ENCODE data around the gene CACNA2D3. TPM values are rescaled to one million over a fixed set of nuclear protein-coding genes. Genes with fewer than 3 reads are reported as not detected.

Gene CACNA2D3
- total and polyA plus RNA-seq, 7 donors = 2.7 to 13.5 (median 9.0) TPM

- H3K36me3 ChIP-seq (ENCODE audit: insufficient read depth in 1 of 2, low read depth in 1 of 2) = no peaks in the 10 kb centered on the region
- H3K9me3 ChIP-seq = no peaks in the 10 kb centered on the region
- peaks cover 7% of the 10 kb centered on the region for H3K4me1 ChIP-seq
- 88 to 100% (median 88%) methylated on average over 1 of the region's 1 CpG for WGBS, 3 donors
- intact Hi-C loops (cut with DNase I) = no loop called here
- H3K4me3 ChIP-seq = no peak overlapping the region
- H3K27ac ChIP-seq = no peak overlapping the region
- DNase-seq (no peak), ATAC-seq (no peak)
- TF ChIP-seq CTCF (IDR thresholded peaks at IDR 0.05) = no peak
- H3K27me3 ChIP-seq (ENCODE audit: insufficient read depth in 3 of 3, low read length in 2 of 3) = no peaks in the 10 kb centered on the region
These were observed 92.5 kb downstream of the CACNA2D3 start for GRCh38 chr3:54214845-54215244.

DNA sequence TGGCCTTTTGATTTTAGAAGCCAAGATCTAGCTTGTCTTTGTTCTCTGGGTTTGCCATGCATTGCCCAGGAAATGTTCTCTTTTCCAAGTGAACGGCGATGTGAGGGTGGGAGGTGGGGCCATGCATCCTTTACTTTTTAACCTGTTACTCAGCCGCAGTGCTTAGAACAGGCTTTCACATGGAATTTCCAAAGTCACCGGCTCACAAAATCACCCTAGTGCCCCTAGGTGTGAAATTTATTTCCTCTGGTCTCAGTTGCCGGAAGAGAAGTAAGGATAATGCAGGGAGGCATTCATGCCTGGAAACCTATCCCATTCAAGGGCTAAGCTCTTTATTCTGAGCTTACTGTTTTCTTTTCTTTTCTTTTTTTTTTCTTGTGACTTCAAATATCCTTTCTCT is 93.2 kb downstream of the CACNA2D3 start:
- no peaks in the 10 kb centered on the region for H3K36me3 ChIP-seq (ENCODE audit: insufficient read depth in 1 of 2, low read depth in 1 of 2)
- no peaks in the 10 kb centered on the region for H3K27me3 ChIP-seq (ENCODE audit: insufficient read depth in 3 of 3, low read length in 2 of 3)
- no peak for DNase-seq
- no peak for ATAC-seq
- no peak overlapping the region for H3K4me3 ChIP-seq
- no peak overlapping the region for H3K27ac ChIP-seq
- no peaks in the 10 kb centered on the region for H3K9me3 ChIP-seq
- 55 to 66% (median 61%) methylated on average over 5 of the region's 5 CpGs for WGBS, 3 donors
- H3K4me1 ChIP-seq = peaks cover 7% of the 10 kb centered on the region
- no peak for TF ChIP-seq CTCF (IDR thresholded peaks at IDR 0.05)
- intact Hi-C loops (cut with DNase I) = no loop called here

- Histone ChIP-seq H3K27ac (no peak overlapping the region), H3K4me1 (no peaks in the 10 kb centered on the region), H3K4me3 (no peak overlapping the region), H3K27me3 (ENCODE audit: insufficient read depth in 3 of 3, low read length in 2 of 3) (no peaks in the 10 kb centered on the region), H3K9me3 (no peaks in the 10 kb centered on the region), H3K36me3 (ENCODE audit: insufficient read depth in 1 of 2, low read depth in 1 of 2) (no peaks in the 10 kb centered on the region)
- intact Hi-C loops (cut with DNase I) = no loop called here
- no peak for TF ChIP-seq CTCF (IDR thresholded peaks at IDR 0.05)
- no peak for ATAC-seq
- DNase-seq = no peak
- WGBS, 3 donors = 77 to 87% (median 85%) methylated on average over 5 of the region's 5 CpGs
These were observed 95.5 kb downstream of the CACNA2D3 start for GRCh38 chr3:54217828-54218227.

DNA sequence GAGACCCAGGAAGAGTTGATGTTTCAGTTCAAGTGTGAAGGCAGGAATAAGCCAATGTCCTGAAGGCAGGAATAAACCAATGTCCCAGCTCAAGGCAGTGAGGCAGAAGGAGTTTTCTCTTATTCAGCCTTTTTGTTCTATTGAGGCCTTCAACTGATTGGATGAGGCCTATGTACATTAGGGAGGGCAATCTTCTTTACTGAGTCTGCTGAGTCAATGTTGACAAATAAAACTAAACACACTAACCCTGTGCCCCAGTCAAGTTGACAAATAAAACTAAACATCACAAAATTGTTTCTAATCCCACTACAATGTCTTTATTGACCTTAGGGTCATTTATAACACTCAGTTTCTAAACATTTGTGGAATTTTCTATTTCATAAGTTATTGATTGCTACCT is 100.0 kb downstream of the CACNA2D3 start:
- Histone ChIP-seq H3K27ac (no peak overlapping the region), H3K36me3 (ENCODE audit: insufficient read depth in 1 of 2, low read depth in 1 of 2) (no peaks in the 10 kb centered on the region), H3K4me3 (no peak overlapping the region), H3K9me3 (peaks cover 3% of the 10 kb centered on the region), H3K4me1 (no peaks in the 10 kb centered on the region), H3K27me3 (ENCODE audit: insufficient read depth in 3 of 3, low read length in 2 of 3) (no peaks in the 10 kb centered on the region)
- ATAC-seq = no peak
- DNase-seq = no peak
- no peak for TF ChIP-seq CTCF (IDR thresholded peaks at IDR 0.05)
- intact Hi-C loops (cut with DNase I) = no loop called here

GRCh38 chr3:54223063-54223462 is 100.7 kb downstream of the CACNA2D3 start:
- no peaks in the 10 kb centered on the region for H3K27me3 ChIP-seq (ENCODE audit: insufficient read depth in 3 of 3, low read length in 2 of 3)
- no peak for ATAC-seq
- H3K4me1 ChIP-seq = no peaks in the 10 kb centered on the region
- WGBS, 3 donors = 90 to 95% (median 92%) methylated on average over 3 of the region's 3 CpGs
- no peak for TF ChIP-seq CTCF (IDR thresholded peaks at IDR 0.05)
- H3K4me3 ChIP-seq = no peak overlapping the region
- intact Hi-C loops (cut with DNase I) = no loop called here
- DNase-seq = no peak
- H3K9me3 ChIP-seq = peaks cover 3% of the 10 kb centered on the region
- H3K27ac ChIP-seq = no peak overlapping the region
- no peaks in the 10 kb centered on the region for H3K36me3 ChIP-seq (ENCODE audit: insufficient read depth in 1 of 2, low read depth in 1 of 2)

Data from psoas muscle (tissue), 8 donors.